ENCODE results near the gene ECEL1.

GRCh38 chr2:232490221-232491138 lies 2.8 kb upstream of the ECEL1 start:
- TF ChIP-seq CTCF (IDR thresholded peaks at IDR 0.05; ENCODE audit: borderline replicate concordance, extremely low read depth, low read length, poor library complexity, severe bottlenecking): no peak
- no peak for TF ChIP-seq EZH2 (IDR thresholded peaks at IDR 0.05; ENCODE audit: borderline replicate concordance, low read depth, low read length, severe bottlenecking)

Data from DND-41 (cell line).